Endothelial cell of umbilical vein (primary cell): Measurements from ENCODE around the gene SCAPER.
"Not testable (repeated sequence)": the region's sequence is repeated elsewhere in the genome, so short reads cannot be mapped to it uniquely, and the experiment has no call there.

Experiments used
- EZH2 ChIP-seq: IDR thresholded peaks from 2 replicates; pipeline ENCODE4 v1.6.1; 2012; ENCODE audit warnings: borderline replicate concordance, low read depth, mild to moderate bottlenecking, moderate library complexity, low read length, inconsistent platforms; ENCODE audit not compliant: severe bottlenecking
- POLR2A ChIP-seq: IDR thresholded peaks from 2 replicates; pipeline ENCODE4 v1.6.1; 2012; ENCODE audit warnings: low read depth, mild to moderate bottlenecking, control low read depth, low read length
- TF ChIP-seq, protein P1 (sequence below), 2 donors: IDR thresholded peaks; 1 replicate in 1 of 2; 2 replicates in 1 of 2; pipeline ENCODE4 v1.5.1; 2011; ENCODE audit warnings: low read length in 2 of 2, mild to moderate bottlenecking in 2 of 2, moderate library complexity in 2 of 2, control low read depth in 1 of 2, inconsistent platforms in 1 of 2, low read depth in 1 of 2; ENCODE audit not compliant: insufficient read depth in 1 of 2; ENCODE audit errors: extremely low read depth in 1 of 2

DNA sequence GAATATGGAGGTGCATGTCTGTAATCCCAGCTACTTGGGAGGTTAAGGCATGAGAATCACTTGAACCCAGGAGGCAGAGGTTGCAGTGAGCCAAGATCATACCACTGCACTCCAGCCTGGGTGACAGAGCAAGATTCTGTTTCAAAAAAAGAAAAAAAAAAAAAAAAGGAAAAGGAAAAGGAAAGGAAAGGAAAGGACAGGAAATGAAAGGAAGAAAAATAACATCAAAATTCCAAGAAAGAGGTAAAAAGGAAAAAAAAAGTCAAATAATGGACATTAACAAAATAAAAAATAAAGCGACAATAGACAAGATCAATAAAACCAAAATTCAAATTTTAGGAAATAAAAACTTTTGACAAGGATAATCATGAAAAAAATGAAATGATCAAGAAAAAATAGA, 212.6 kb downstream of the SCAPER start:
- TF ChIP-seq, protein P1, sequence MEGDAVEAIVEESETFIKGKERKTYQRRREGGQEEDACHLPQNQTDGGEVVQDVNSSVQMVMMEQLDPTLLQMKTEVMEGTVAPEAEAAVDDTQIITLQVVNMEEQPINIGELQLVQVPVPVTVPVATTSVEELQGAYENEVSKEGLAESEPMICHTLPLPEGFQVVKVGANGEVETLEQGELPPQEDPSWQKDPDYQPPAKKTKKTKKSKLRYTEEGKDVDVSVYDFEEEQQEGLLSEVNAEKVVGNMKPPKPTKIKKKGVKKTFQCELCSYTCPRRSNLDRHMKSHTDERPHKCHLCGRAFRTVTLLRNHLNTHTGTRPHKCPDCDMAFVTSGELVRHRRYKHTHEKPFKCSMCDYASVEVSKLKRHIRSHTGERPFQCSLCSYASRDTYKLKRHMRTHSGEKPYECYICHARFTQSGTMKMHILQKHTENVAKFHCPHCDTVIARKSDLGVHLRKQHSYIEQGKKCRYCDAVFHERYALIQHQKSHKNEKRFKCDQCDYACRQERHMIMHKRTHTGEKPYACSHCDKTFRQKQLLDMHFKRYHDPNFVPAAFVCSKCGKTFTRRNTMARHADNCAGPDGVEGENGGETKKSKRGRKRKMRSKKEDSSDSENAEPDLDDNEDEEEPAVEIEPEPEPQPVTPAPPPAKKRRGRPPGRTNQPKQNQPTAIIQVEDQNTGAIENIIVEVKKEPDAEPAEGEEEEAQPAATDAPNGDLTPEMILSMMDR (IDR thresholded peaks at IDR 0.05; ENCODE audit: extremely low read depth in 1 of 2, insufficient read depth in 1 of 2, low read depth in 1 of 2, low read length in 2 of 2) = not testable (repeated sequence)
- not testable (repeated sequence) for TF ChIP-seq POLR2A, EZH2
